Left lung (tissue), 10 donors: ENCODE measurements around the gene ITIH2. TPM values are rescaled to one million over a fixed set of nuclear protein-coding genes. Genes with fewer than 3 reads are reported as not detected.
"Not testable (repeated sequence)": the region's sequence is repeated elsewhere in the genome, so short reads cannot be mapped to it uniquely, and the experiment has no call there.

ENCODE experiments used
- ATAC-seq: fragments of 200-7000 bp; cut with Tn5 transposase; one replicate; pipeline ENCODE4 v1.9.1; 2020; ENCODE audit warnings: moderate library complexity
- DNase-seq, 4 donors: peaks; one replicate each; pipeline ENCODE4 v3.0.0-alpha.2; 2013 to 2020
- H3K27ac ChIP-seq, 2 donors: fragments of 200-600 bp; sonication (generic) in 1 of 2; one replicate each; pipeline versions ENCODE4 v1.5.0 to v1.8.0; 2020 to 2021
- H3K27me3 ChIP-seq, 2 donors: fragments of 200-600 bp; sonication (generic) in 1 of 2; one replicate each; pipeline versions ENCODE4 v1.5.0 to v1.8.0; 2020 to 2021
- H3K36me3 ChIP-seq, 2 donors: fragments of 200-600 bp; sonication (generic) in 1 of 2; one replicate each; pipeline versions ENCODE4 v1.5.0 to v1.8.0; 2020 to 2021
- H3K4me1 ChIP-seq, 2 donors: fragments of 200-600 bp; one replicate each; pipeline ENCODE4 v1.8.0; 2021
- H3K4me3 ChIP-seq, 2 donors: fragments of 200-600 bp; sonication (generic) in 1 of 2; one replicate each; pipeline versions ENCODE4 v1.5.0 to v1.8.0; 2020 to 2021; ENCODE audit warnings: mild to moderate bottlenecking in 1 of 2
- H3K9me3 ChIP-seq, 2 donors: fragments of 200-600 bp; sonication (generic) in 1 of 2; one replicate each; pipeline versions ENCODE4 v1.5.0 to v1.8.0; 2020 to 2021
- intact Hi-C, 2 donors: fragments of 100-400 bp; cut with DNase I; formaldehyde crosslinking; loops; one replicate each; pipeline versions ENCODE4 v1.11.2 to v1.14.2; 2022
- polyA plus RNA-seq, 6 donors: library from polyadenylated mRNA; unstranded; fragments of 120-200 nt; gene quantifications; one replicate each; pipeline ENCODE4 v1.2.1, GENCODE V29; 2013; ENCODE audit not compliant: insufficient read length in 6 of 6
- total RNA-seq, 2 donors: library from RNA; stranded (reverse); fragmentation: NEBNext Ultra II Directional; extraction: Animal tissue kit (Norgen Biotek cat#: 25700); gene quantifications; one replicate each; pipeline ENCODE4 v1.2.1, GENCODE V29; 2021
- TF ChIP-seq, protein P1 (sequence below), 2 donors: fragments of 200-600 bp; sonication (generic) in 1 of 2; IDR thresholded peaks; one replicate each; pipeline versions ENCODE4 v1.5.0 to v1.8.0; 2021; ENCODE audit warnings: antibody characterized with exemption in 2 of 2
- donor health status: DM: no; HTN: yes; CAD: no.
- donor health status: DM: no; HTN: no; CAD: no.

Gene ITIH2
- total and polyA plus RNA-seq, 8 donors: 0.55 to 2.7 (median 1.3) TPM; not detected in 1

GRCh38 chr10:7766241-7766640 is 63.1 kb downstream of the ITIH2 start:
- DNase-seq (no peak), ATAC-seq (no peak)
- TF ChIP-seq, protein P1, sequence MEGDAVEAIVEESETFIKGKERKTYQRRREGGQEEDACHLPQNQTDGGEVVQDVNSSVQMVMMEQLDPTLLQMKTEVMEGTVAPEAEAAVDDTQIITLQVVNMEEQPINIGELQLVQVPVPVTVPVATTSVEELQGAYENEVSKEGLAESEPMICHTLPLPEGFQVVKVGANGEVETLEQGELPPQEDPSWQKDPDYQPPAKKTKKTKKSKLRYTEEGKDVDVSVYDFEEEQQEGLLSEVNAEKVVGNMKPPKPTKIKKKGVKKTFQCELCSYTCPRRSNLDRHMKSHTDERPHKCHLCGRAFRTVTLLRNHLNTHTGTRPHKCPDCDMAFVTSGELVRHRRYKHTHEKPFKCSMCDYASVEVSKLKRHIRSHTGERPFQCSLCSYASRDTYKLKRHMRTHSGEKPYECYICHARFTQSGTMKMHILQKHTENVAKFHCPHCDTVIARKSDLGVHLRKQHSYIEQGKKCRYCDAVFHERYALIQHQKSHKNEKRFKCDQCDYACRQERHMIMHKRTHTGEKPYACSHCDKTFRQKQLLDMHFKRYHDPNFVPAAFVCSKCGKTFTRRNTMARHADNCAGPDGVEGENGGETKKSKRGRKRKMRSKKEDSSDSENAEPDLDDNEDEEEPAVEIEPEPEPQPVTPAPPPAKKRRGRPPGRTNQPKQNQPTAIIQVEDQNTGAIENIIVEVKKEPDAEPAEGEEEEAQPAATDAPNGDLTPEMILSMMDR (IDR thresholded peaks at IDR 0.05): no peak
- H3K4me3 ChIP-seq: no peak overlapping the region
- H3K4me1 ChIP-seq: peaks cover 0 to 9% of the 10 kb centered on the region in 2 donors
- no peak overlapping the region for H3K27ac ChIP-seq
- H3K27me3 ChIP-seq: no peaks in the 10 kb centered on the region
- H3K9me3 ChIP-seq: no peaks in the 10 kb centered on the region
- H3K36me3 ChIP-seq: peaks cover 0 to 92% of the 10 kb centered on the region in 2 donors
- intact Hi-C loops: no loop called here

DNA sequence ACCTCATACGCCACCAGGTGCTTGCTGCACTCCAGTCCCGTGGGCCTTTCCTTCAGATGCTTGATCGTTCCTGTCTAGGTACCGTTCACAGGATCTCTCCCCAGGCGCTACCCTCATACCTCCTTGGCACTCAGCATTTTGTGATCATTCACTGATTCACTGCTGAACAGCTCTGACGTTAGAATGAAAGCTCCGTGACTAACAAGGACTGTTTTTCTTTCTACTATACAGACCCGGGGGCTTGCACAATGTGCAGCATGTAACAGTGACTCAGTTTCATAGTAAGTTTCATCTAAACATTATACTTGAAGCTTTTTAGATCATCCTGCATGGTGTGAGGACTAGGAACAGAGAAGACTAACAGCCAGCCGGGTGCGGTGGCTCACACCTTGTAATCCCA is 64.1 kb downstream of the ITIH2 start:
- no peak for ATAC-seq
- intact Hi-C loops: no loop called here

DNA sequence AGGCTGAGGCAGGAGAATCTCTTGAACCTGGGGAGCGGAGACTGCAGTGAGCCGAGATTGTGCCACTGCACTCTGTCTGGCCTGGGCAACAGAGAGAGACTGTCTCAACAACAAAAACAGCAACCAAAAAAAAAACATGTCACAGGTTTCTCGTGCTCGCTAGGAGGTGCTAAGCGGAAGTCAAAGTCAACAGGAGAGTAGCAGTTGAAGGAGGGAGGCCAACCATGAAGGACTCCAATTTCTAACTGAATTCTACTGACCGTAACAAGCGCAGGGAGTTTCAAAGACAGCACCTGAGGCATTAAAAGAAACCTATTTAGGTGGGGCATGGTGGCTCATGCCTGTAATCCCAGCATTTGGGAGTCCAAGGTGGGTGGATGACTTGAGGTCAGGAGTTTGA is 65.3 kb downstream of the ITIH2 start:
- Histone ChIP-seq H3K9me3 (no peaks in the 10 kb centered on the region), H3K4me1 (peaks cover 0 to 9% of the 10 kb centered on the region in 2 donors), H3K4me3 (no peak overlapping the region), H3K27ac (no peak overlapping the region), H3K36me3 (peaks cover 0 to 88% of the 10 kb centered on the region in 2 donors), H3K27me3 (no peaks in the 10 kb centered on the region)
- TF ChIP-seq, protein P1 (IDR thresholded peaks at IDR 0.05): no peak
- DNase-seq (no peak), ATAC-seq (no peak)
- intact Hi-C loops: no loop called here

More for the DNA sequence above, 64.1 kb downstream of the ITIH2 start:
- Histone ChIP-seq H3K27ac (no peak overlapping the region), H3K27me3 (no peaks in the 10 kb centered on the region), H3K4me1 (peaks cover 0 to 9% of the 10 kb centered on the region in 2 donors), H3K36me3 (peaks cover 0 to 92% of the 10 kb centered on the region in 2 donors), H3K9me3 (no peaks in the 10 kb centered on the region), H3K4me3 (no peak overlapping the region)
- no peak for DNase-seq
- TF ChIP-seq, protein P1 (IDR thresholded peaks at IDR 0.05): no peak

DNA sequence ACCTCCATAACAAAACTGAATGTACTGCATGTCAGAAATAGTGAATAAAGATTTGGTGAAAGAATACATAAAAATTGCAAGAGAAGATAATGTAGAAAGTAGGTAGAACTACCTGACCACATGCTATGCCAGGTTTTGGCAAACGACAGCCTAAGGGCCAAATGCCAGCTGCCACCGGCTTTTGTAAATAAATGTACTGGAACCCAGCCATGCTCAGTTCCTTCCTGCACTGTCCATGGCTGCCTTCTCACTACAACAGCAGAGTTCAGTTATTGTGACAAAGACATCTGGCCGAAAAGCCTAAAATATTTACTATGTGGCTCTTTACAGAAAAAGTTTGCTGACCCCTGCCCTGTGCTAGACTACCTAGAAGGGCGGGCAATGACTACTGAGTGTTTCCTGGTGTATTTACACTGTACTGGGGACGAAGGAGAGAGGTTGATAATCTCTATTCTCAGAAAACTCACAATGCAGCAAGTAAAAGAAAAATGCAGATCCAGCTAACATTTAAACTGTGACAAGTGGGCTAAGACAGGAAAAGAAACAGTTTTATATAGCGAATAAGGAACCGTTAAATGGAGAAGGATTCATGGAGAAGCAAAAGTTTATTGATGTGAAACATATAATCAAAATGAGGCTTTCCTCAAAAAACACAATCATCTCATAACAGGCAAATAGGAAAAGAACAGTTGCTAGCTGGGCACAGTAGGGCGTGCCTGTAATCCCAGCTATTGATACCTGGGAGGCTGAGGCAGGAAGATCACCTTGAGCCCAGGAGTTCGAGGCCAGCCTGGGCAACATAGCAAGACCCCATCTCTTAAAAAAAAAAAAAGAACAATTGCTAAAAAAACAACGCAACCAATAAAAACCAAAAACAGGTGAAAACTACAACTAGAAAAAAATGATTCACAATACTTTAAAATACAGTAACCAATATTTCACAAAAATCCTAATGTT is 71.0 kb downstream of the ITIH2 start:
- H3K4me3 ChIP-seq: no peak overlapping the region
- no peak overlapping the region for H3K27ac ChIP-seq
- intact Hi-C loops: no loop called here
- H3K27me3 ChIP-seq: no peaks in the 10 kb centered on the region
- DNase-seq: peak in 2 of 4 donors; percentile 2 to 47
- peak; percentile 83 for ATAC-seq
- H3K9me3 ChIP-seq: no peaks in the 10 kb centered on the region
- H3K4me1 ChIP-seq: peaks cover 0 to 5% of the 10 kb centered on the region in 2 donors
- H3K36me3 ChIP-seq: peaks cover 0 to 94% of the 10 kb centered on the region in 2 donors
- TF ChIP-seq, protein P1 (IDR thresholded peaks at IDR 0.05): no peak

- TF ChIP-seq, protein P1 (IDR thresholded peaks at IDR 0.05): no peak
- peaks cover 0 to 95% of the 10 kb centered on the region in 2 donors for H3K36me3 ChIP-seq
These were observed 73.7 kb downstream of the ITIH2 start for GRCh38 chr10:7776777-7777176.

GRCh38 chr10:7782194-7782593 is 79.1 kb downstream of the ITIH2 start:
- ATAC-seq, H3K27ac ChIP-seq, intact Hi-C loops, H3K27me3 ChIP-seq, DNase-seq, H3K4me3 ChIP-seq, H3K9me3 ChIP-seq: not testable (repeated sequence)
- H3K36me3 ChIP-seq: peaks cover 0 to 51% of the 10 kb centered on the region in 2 donors
- peaks cover 7 to 37% of the 10 kb centered on the region in 2 donors for H3K4me1 ChIP-seq

More at GRCh38 chr10:7776777-7777176, 73.7 kb downstream of the ITIH2 start:
- H3K9me3 ChIP-seq: no peaks in the 10 kb centered on the region
- DNase-seq (no peak), ATAC-seq (no peak)
- no peak overlapping the region for H3K4me3 ChIP-seq
- intact Hi-C loops: no loop called here
- H3K27me3 ChIP-seq: no peaks in the 10 kb centered on the region
- H3K27ac ChIP-seq: no peak overlapping the region
- peaks cover 0 to 5% of the 10 kb centered on the region in 2 donors for H3K4me1 ChIP-seq
